SH-SY5Y (cell line): Measurements from ENCODE around the gene ZNF581.

Experiments
- GATA2 ChIP-seq: IDR thresholded peaks from 2 replicates; pipeline ENCODE4 v1.6.1; 2011; ENCODE audit warnings: mild to moderate bottlenecking, low read depth, low read length
- GATA3 ChIP-seq: IDR thresholded peaks from 2 replicates; pipeline ENCODE4 v1.6.1; 2011; ENCODE audit warnings: low read depth, mild to moderate bottlenecking, low read length, moderate library complexity

DNA sequence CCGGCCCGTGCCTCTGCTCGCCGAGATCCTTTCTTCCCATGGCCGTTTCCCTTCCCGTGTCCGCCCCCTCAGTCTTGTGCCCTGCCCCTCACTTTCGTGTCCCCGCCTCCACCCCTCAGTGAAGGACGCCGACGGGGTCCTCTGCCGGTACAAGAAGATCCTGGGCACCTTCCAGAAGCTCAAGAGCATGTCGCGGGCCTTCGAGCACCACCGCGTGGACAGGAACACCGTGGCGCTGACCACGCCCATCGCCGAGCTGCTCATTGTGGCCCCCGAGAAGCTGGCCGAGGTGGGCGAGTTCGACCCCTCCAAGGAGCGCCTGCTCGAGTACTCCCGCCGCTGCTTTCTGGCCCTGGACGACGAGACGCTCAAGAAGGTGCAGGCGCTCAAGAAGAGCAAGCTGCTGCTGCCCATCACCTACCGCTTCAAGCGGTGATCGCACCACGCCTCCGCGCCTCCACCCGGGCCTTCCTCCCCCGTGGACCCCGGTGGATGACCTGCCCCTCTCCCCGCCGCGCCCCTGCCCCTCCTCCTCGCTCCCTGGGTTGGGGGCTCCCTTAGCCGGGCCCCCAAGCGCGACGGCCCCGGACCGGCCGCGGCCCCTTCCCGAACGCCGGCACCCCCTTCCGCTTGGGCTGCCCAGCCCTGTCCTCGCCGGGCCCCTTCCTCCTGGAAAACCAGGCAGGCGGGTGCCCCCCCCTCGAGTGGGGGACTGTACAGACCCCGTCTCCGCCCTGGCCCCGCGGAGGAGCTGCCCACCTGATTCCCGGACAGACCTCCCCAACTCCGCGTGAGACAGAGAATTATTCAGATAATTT, 9.1 kb downstream of the ZNF581 start:
- TF ChIP-seq GATA2 (no peak), GATA3 (no peak)
